Measurements from ENCODE around the gene ANK2. TPM values are rescaled to one million over a fixed set of nuclear protein-coding genes. Genes with fewer than 3 reads are reported as not detected.

The ANK2 gene
- total and polyA plus RNA-seq, 2 experiments from 2014 or later, result 7.7 to 40.4 TPM

DNA sequence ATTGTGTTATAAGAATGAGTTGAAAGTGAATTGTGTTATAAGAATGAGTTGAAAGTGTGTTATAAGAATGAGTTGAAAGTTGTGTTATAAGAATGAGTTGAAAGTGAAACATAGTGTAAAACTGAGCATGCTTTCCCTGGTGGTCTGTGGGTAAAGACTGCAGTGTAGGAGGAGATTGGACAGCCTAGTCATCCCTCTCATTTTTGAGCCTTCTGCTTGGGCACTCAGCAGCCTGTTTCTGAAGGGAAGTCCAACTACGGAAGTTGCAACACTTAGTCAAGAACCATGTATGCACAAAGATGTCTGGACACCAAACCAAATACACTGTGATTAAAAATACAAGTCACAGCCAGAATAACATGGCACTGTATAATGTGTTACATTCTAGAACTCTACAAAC, 72.6 kb downstream of the ANK2 start:
- H4K20me1 ChIP-seq (replicated peaks; ENCODE audit: insufficient read depth), result no peaks in the 10 kb centered on the region
- Mint-ChIP-seq H3K4me1 (peaks cover 6% of the 10 kb centered on the region; the same call in 2 of the 3 replicates), H3K4me3 (no peak overlapping the region), H3K27ac (no peak overlapping the region), H3K27me3 (ENCODE audit: insufficient read depth, low read depth, poor library complexity) (peaks cover under 1% of the 10 kb centered on the region), H3K9me3 (no peaks in the 10 kb centered on the region), H3K36me3 (ENCODE audit: low read depth) (no peaks in the 10 kb centered on the region)
- no peak for TF ChIP-seq ZNF331 (CRISPR knock-in tag; IDR thresholded peaks at IDR 0.05; ENCODE audit: low read depth)
- no peak for TF ChIP-seq EZH2 (IDR thresholded peaks at IDR 0.05; ENCODE audit: low read depth, unreplicated experiment)
- no peak for TF ChIP-seq STAT1 (IDR thresholded peaks at IDR 0.05; ENCODE audit: unreplicated experiment)
- TF ChIP-seq JUNB (IDR thresholded peaks at IDR 0.05; ENCODE audit: unreplicated experiment), result no peak
- TF ChIP-seq EZH2phosphoT487 (IDR thresholded peaks at IDR 0.05; ENCODE audit: unreplicated experiment), result no peak
- TF ChIP-seq, protein P1, sequence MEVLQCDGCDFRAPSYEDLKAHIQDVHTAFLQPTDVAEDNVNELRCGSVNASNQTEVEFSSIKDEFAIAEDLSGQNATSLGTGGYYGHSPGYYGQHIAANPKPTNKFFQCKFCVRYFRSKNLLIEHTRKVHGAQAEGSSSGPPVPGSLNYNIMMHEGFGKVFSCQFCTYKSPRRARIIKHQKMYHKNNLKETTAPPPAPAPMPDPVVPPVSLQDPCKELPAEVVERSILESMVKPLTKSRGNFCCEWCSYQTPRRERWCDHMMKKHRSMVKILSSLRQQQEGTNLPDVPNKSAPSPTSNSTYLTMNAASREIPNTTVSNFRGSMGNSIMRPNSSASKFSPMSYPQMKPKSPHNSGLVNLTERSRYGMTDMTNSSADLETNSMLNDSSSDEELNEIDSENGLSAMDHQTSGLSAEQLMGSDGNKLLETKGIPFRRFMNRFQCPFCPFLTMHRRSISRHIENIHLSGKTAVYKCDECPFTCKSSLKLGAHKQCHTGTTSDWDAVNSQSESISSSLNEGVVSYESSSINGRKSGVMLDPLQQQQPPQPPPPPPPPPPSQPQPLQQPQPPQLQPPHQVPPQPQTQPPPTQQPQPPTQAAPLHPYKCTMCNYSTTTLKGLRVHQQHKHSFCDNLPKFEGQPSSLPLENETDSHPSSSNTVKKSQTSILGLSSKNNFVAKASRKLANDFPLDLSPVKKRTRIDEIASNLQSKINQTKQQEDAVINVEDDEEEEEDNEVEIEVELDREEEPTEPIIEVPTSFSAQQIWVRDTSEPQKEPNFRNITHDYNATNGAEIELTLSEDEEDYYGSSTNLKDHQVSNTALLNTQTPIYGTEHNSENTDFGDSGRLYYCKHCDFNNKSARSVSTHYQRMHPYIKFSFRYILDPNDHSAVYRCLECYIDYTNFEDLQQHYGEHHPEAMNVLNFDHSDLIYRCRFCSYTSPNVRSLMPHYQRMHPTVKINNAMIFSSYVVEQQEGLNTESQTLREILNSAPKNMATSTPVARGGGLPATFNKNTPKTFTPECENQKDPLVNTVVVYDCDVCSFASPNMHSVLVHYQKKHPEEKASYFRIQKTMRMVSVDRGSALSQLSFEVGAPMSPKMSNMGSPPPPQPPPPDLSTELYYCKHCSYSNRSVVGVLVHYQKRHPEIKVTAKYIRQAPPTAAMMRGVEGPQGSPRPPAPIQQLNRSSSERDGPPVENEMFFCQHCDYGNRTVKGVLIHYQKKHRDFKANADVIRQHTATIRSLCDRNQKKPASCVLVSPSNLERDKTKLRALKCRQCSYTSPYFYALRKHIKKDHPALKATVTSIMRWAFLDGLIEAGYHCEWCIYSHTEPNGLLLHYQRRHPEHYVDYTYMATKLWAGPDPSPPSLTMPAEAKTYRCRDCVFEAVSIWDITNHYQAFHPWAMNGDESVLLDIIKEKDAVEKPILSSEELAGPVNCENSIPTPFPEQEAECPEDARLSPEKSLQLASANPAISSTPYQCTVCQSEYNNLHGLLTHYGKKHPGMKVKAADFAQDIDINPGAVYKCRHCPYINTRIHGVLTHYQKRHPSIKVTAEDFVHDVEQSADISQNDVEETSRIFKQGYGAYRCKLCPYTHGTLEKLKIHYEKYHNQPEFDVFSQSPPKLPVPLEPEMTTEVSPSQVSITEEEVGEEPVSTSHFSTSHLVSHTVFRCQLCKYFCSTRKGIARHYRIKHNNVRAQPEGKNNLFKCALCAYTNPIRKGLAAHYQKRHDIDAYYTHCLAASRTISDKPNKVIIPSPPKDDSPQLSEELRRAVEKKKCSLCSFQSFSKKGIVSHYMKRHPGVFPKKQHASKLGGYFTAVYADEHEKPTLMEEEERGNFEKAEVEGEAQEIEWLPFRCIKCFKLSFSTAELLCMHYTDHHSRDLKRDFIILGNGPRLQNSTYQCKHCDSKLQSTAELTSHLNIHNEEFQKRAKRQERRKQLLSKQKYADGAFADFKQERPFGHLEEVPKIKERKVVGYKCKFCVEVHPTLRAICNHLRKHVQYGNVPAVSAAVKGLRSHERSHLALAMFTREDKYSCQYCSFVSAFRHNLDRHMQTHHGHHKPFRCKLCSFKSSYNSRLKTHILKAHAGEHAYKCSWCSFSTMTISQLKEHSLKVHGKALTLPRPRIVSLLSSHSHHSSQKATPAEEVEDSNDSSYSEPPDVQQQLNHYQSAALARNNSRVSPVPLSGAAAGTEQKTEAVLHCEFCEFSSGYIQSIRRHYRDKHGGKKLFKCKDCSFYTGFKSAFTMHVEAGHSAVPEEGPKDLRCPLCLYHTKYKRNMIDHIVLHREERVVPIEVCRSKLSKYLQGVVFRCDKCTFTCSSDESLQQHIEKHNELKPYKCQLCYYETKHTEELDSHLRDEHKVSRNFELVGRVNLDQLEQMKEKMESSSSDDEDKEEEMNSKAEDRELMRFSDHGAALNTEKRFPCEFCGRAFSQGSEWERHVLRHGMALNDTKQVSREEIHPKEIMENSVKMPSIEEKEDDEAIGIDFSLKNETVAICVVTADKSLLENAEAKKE (CRISPR knock-in tag; IDR thresholded peaks at IDR 0.05), result no peak
- no peak for TF ChIP-seq NANOG (IDR thresholded peaks at IDR 0.05; ENCODE audit: borderline replicate concordance)
- no peak for TF ChIP-seq ZNF114 (CRISPR knock-in tag; IDR thresholded peaks at IDR 0.05)
- H2AFZ ChIP-seq, result no peak overlapping the region
- H3K36me3 ChIP-seq (ENCODE audit: insufficient read depth), result no peaks in the 10 kb centered on the region
- no peak overlapping the region for H3K4me2 ChIP-seq
- no peak overlapping the region for H3K4me3 ChIP-seq
- H3F3A ChIP-seq (replicated peaks; ENCODE audit: low read depth), result no peaks in the 10 kb centered on the region
- H3K4me1 ChIP-seq (ENCODE audit: insufficient read depth), result peaks cover 6% of the 10 kb centered on the region; the same call in 1 of the 2 replicates
- ATAC-seq (no peak), DNase-seq (ENCODE audit: low spot score) (no peak)
- no peaks in the 10 kb centered on the region for H3K9me2 ChIP-seq (ENCODE audit: insufficient read depth)
- H3K27me3 ChIP-seq (ENCODE audit: insufficient read depth), result no peaks in the 10 kb centered on the region
- H3K27ac ChIP-seq (ENCODE audit: low read depth), result no peak overlapping the region
- no peaks in the 10 kb centered on the region for H3K79me2 ChIP-seq (replicated peaks; ENCODE audit: insufficient read depth)
